Measurements from ENCODE around the gene ARHGEF28. TPM values are rescaled to one million over a fixed set of nuclear protein-coding genes. Genes with fewer than 3 reads are reported as not detected.

ARHGEF28 gene
- total RNA-seq, 1 donor from 2014 or later: 0.11 TPM

GRCh38 chr5:73655521-73656160, 29.6 kb downstream of the ARHGEF28 start:
- no peak overlapping the region for H3K27ac ChIP-seq
- H3K36me3 ChIP-seq: no peaks in the 10 kb centered on the region
- H3K9me3 ChIP-seq (ENCODE audit: low read depth): no peaks in the 10 kb centered on the region
- no peaks in the 10 kb centered on the region for H4K20me1 ChIP-seq (ENCODE audit: low read depth)
- peak overlapping the region; percentile 18 for H2AFZ ChIP-seq (replicated peaks)
- H3K27me3 ChIP-seq: no peaks in the 10 kb centered on the region
- H3K4me1 ChIP-seq: no peaks in the 10 kb centered on the region
- no peak overlapping the region for H3K9ac ChIP-seq
- no peaks in the 10 kb centered on the region for H3K36me3 Mint-ChIP-seq
- no peaks in the 10 kb centered on the region for H3K4me1 Mint-ChIP-seq
- H3F3A ChIP-seq (ENCODE audit: low read depth): no peaks in the 10 kb centered on the region
- TF ChIP-seq EZH2phosphoT487 (IDR thresholded peaks at IDR 0.05) (no peak), CTCF (IDR thresholded peaks at IDR 0.05) (no peak), EZH2 (IDR thresholded peaks at IDR 0.05) (no peak)
- H3K79me2 ChIP-seq (ENCODE audit: low read depth): no peaks in the 10 kb centered on the region
- H3K4me3 Mint-ChIP-seq: no peak overlapping the region
- H3K27ac Mint-ChIP-seq: no peak overlapping the region
- peaks cover 4% of the 10 kb centered on the region for H3K27me3 Mint-ChIP-seq (ENCODE audit: insufficient read depth, low read depth)
- no peak overlapping the region for H3K4me2 ChIP-seq
- H3K4me3 ChIP-seq: no peak overlapping the region
- no peaks in the 10 kb centered on the region for H3K9me3 Mint-ChIP-seq
- DNase-seq (ENCODE audit: low spot score): no peak

GRCh38 chr5:73661753-73662152, 35.8 kb downstream of the ARHGEF28 start:
- no peaks in the 10 kb centered on the region for H3K4me1 ChIP-seq
- TF ChIP-seq EZH2phosphoT487 (IDR thresholded peaks at IDR 0.05) (no peak), EZH2 (IDR thresholded peaks at IDR 0.05) (no peak), CTCF (IDR thresholded peaks at IDR 0.05) (no peak)
- Mint-ChIP-seq H3K4me3 (no peak overlapping the region), H3K27me3 (ENCODE audit: insufficient read depth, low read depth) (peaks cover 3% of the 10 kb centered on the region), H3K36me3 (no peaks in the 10 kb centered on the region), H3K9me3 (no peaks in the 10 kb centered on the region), H3K27ac (no peak overlapping the region), H3K4me1 (no peaks in the 10 kb centered on the region)
- H2AFZ ChIP-seq (replicated peaks): no peak overlapping the region
- no peak overlapping the region for H3K9ac ChIP-seq
- H3F3A ChIP-seq (ENCODE audit: low read depth): no peaks in the 10 kb centered on the region
- DNase-seq (ENCODE audit: low spot score): no peak
- no peak overlapping the region for H3K27ac ChIP-seq
- no peaks in the 10 kb centered on the region for H3K9me3 ChIP-seq (ENCODE audit: low read depth)
- no peaks in the 10 kb centered on the region for H4K20me1 ChIP-seq (ENCODE audit: low read depth)
- no peaks in the 10 kb centered on the region for H3K27me3 ChIP-seq
- H3K36me3 ChIP-seq: no peaks in the 10 kb centered on the region
- no peaks in the 10 kb centered on the region for H3K79me2 ChIP-seq (ENCODE audit: low read depth)
- H3K4me3 ChIP-seq: no peak overlapping the region
- no peak overlapping the region for H3K4me2 ChIP-seq

GRCh38 chr5:73663161-73663859, 37.3 kb downstream of the ARHGEF28 start:
- Histone ChIP-seq H3K79me2 (ENCODE audit: low read depth) (no peaks in the 10 kb centered on the region), H2AFZ (replicated peaks) (no peak overlapping the region), H3K36me3 (no peaks in the 10 kb centered on the region), H3K27ac (no peak overlapping the region), H4K20me1 (ENCODE audit: low read depth) (no peaks in the 10 kb centered on the region), H3K27me3 (no peaks in the 10 kb centered on the region), H3K9ac (no peak overlapping the region), H3K4me1 (no peaks in the 10 kb centered on the region), H3K9me3 (ENCODE audit: low read depth) (no peaks in the 10 kb centered on the region), H3F3A (ENCODE audit: low read depth) (no peaks in the 10 kb centered on the region), H3K4me2 (no peak overlapping the region), H3K4me3 (no peak overlapping the region)
- TF ChIP-seq EZH2phosphoT487 (IDR thresholded peaks at IDR 0.05) (no peak), CTCF (IDR thresholded peaks at IDR 0.05) (no peak), EZH2 (IDR thresholded peaks at IDR 0.05) (no peak)
- H3K9me3 Mint-ChIP-seq: no peaks in the 10 kb centered on the region
- no peaks in the 10 kb centered on the region for H3K4me1 Mint-ChIP-seq
- H3K4me3 Mint-ChIP-seq: no peak overlapping the region
- no peak overlapping the region for H3K27ac Mint-ChIP-seq
- H3K36me3 Mint-ChIP-seq: no peaks in the 10 kb centered on the region
- DNase-seq (ENCODE audit: low spot score): no peak
- H3K27me3 Mint-ChIP-seq (ENCODE audit: insufficient read depth, low read depth): peaks cover 4% of the 10 kb centered on the region
